CD4-positive, alpha-beta T cell treated with Interferon alpha-2 for 1 hour (primary cell): ENCODE measurements around the gene FGD1.
A peak's percentile ranks its signal among the peaks of the same experiment; 100 is the strongest.

ENCODE experiments used
- DNase-seq, 2 donors: peaks; one replicate each; pipeline ENCODE4 v3.0.0-alpha.2; 2020 to 2022

FGD1 gene

DNA sequence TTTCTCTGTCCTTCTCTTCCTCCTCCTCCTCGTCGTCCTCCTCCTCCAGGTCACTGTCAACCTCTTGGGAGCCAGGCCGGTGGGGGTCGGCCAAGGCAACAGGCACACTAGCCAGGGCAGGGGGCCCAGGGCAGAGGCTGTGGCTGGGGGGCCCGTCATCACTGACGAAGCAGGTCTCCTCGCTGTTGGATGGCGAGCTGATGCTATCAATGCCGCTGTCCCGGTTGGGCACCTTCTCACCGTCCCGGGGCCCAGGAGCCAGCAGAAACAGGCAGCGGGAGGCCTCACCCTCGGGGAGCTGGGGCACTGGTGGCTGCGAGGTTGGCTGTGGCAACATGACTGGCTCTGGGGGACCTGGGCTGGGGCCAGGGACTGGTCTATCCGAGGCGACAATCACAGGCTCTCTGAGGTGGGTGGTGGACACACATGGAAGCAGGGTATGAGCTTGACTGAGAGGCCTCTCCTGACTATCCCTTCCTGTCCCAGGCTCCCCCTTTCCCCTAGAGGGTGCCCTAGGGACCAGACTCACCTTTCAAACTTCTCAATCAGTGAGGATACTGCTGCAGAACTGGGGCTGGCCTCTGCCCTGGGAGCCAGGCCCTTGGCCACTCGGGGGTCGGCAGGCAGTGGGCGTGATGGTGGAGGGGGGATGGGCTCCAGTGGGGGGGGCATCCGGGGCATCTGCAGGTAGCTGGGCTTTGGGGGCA, 25.8 kb downstream of the FGD1 start:
- no peak for DNase-seq

DNA sequence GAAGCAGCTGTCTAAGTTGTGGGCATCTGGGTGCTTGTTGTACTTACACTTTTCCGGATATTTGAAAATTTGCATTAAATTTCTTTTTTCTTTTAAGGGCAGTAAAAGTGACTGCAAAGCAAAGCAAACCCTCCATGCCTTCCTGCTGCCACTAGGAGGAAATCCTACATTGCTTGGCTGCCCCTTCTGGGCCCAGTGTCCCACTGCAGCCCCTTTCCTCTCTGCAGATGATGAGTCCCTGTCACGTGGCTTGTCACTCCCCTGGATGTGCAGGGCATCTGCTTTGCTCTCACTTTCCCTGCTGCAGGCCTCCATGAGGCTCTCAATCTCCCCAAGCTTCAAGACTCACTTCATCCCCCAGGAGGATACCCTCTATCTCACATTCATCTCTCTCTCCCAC, 43.1 kb downstream of the FGD1 start:
- DNase-seq = no peak

DNA sequence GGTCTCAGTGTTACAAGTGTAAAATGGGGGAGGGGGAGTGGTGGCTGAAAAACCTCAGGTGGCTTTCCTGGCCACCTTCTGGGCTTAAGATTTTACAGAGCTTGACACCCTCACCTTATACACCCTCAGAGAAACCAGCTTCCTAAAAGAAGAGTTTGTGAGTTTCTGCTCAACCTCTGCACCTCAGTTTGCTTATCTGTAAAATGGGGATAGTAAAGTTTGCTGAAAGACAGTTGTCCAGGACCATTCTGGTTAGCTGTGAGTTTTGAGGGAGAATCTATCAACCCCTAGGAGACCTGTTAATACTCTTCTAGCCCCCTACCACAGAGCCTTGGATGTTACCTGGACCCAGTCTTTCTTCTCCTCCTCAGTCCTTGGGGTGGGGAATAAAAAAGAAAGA, 46.1 kb downstream of the FGD1 start:
- no peak for DNase-seq

DNA sequence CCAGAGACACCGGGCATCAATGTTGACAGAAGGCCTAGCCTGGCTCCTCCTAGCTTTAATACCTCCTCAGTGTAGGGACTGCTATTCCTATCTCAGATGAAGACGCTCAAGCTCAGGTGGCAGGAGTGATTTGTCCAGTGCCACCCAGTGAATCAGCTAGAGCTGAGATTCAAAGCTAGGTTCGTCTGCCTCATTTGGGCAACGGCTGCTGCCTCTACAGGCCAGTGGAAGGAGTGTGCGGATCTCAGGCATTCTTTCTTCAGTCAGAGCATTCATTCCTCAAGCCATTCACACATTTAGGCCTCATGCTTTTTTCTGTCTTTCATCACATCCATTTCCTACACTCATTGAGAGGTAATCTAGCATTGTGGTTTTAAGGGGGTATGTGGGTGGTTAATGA, 48.6 kb downstream of the FGD1 start:
- no peak for DNase-seq

DNA sequence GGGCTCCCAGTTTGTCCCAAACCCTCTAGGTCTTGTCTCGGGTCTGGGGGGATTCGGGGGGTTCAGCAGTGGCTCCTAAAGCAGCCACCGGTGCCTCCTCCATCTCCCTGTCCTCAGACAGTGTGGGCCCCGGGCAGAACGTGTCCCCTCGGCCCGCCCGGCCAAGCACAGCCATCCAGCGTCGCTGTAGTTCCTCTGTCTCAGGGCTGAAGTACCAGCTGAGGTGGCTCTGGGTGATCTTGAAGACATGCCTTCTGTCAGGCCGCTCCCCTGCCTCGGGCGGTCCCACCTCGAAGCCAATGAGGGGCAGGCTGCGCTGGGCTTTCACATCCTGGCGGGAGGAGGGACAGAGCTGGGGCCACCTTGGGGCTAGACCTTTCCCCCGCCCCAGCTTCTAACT, 50.0 kb downstream of the FGD1 start:
- no peak for DNase-seq

DNA sequence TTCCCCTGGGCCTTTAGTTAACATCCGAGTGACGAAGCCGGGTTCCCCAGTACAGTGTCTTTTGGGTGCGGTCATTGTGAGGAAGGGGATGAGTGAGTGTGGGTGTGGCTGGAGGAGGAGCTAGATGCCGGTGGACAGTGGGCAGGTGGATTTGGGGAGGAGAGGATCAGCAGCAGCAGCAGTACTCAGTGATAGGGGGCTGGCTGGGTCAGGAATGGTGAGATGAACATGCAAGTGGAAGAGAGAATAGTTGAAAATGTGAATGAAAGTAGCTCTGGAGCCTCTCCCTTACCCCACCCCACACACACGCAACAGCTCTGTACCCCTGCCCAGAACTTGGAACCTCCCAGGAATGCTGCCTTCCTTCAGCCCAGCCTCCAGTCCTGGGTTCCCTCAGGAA, 51.3 kb downstream of the FGD1 start:
- DNase-seq = no peak

DNA sequence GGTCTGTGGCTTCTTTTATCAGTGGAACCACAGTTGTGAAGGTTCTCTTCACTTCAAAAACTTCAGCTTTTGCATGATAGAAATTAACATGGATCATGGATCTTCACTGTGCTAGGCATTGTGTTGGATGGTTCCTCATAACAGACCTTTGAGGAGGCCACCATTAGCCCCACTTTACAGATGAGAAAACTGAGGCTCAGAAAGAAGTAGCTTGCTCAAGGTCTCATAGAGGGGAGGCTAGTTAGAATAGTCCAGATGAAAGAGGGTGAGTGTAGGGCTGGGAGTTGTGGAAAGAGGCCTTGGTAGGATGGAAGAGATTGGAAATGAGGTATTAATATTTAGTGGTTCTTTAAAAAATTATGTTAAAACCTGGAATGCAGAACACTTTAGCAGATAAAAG, 53.2 kb downstream of the FGD1 start:
- no peak for DNase-seq

DNA sequence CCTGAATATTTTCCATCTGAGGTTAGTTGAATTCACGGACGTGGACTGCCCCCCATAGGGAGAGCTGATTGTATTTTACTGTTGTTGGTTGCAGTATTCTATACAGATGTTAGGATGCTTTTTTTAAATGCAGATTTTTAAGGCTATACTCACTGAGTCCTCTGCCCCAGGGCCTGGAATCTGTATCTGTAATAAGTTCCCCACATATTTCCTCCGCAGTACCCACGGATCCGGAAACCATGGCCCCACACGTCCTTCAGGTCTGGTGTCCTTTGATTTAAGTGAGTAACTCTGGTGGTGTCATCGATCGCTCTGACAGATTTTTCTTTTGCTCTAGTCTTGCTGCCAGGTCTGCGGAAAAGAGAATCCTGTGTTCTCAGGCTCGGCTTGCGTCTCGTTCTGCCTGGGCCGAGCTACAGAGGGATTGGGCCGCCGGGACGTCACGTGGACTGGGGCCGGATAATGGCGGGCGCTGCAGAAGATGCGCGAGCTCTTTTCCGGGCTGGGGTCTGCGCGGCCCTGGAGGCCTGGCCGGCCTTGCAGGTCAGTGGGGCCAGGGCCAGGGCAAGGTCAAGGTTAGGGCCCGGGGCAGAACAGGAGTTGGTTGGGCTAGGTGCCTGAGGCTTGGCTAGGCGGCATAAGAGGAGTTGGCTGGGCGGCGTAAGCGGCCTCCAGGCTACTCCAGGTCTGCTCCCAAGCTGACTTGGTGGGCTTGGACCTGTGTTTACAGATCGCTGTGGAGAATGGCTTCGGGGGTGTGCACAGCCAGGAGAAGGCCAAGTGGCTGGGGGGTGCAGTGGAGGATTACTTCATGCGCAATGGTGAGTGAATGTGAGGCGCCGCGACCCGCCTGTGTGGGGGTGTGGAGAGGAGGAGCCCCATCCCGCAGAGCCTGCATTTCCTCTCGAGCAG, 55.8 kb downstream of the FGD1 start, which contains the start of gene TSR2:
Gene TSR2 (plus strand): TSS at position 445 of the 912 bp plus-strand sequence. CDS start 18 bp downstream, at position 463.
- DNase-seq = peak; percentile 74 to 85

DNA sequence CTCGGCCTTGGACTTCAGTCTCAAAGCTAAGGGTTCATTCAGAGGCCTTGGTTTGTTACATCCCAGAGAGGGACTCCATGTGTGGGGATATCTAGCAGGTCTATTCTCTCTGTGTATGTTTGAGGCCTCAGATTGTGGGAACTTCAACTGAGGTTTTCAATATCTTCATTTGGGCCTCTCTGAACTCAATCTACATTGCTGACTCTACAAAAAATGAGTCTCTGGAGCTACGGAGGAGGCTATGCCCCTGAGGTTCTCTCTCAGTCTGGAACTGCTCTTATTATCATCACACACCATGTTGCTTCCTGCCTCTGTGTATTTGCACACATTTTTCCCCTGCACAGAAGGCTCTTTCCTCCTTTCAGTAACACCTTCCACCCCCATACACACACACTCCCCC, 60.9 kb downstream of the FGD1 start:
- DNase-seq = no peak

DNA sequence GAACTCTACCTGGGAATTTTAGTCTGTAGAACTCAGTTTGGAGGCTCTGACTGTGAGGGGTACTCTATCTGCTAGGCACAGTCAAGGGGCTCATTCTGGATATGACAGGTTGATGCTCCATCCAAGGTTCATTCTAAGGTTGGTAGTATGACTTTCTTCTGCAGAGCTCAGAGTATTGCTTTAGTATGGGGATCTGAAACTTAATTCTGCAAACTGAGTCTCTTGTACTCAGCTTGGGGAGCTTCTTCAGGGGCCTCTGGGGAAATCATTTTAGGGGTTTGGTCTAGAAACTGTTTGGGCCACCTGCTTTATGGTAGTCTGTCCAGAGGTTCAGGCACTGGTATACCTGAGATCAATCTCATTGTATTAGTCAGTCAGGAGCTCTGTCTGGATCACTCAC, 65.5 kb downstream of the FGD1 start:
- no peak for DNase-seq

DNA sequence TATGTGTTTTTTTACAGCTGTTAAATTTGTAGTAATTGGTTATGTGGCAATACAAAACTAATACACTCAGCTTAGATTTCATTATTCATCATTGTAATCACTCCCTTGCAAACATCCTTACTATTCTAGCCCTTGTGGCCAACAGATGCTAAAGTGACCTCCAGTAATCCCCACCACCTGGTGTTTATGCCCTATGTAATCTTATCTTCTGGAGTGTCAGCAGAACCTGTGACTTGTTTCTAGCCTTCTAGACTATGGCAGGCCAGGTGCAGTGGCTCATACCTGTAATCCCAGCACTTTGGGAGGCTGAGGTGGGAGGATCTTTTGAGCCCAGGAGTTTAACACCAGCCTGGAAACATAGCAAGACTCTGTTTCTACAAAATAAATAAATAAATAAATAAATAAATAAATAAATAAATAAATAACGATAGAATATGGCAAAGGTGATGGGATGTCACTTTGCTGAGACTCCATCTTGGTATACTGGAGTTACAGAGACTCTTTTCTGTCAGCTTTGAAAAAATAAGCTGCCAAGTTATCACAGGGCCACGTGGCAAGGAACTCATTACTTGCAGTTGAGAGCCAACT, 68.1 kb downstream of the FGD1 start:
- no peak for DNase-seq

DNA sequence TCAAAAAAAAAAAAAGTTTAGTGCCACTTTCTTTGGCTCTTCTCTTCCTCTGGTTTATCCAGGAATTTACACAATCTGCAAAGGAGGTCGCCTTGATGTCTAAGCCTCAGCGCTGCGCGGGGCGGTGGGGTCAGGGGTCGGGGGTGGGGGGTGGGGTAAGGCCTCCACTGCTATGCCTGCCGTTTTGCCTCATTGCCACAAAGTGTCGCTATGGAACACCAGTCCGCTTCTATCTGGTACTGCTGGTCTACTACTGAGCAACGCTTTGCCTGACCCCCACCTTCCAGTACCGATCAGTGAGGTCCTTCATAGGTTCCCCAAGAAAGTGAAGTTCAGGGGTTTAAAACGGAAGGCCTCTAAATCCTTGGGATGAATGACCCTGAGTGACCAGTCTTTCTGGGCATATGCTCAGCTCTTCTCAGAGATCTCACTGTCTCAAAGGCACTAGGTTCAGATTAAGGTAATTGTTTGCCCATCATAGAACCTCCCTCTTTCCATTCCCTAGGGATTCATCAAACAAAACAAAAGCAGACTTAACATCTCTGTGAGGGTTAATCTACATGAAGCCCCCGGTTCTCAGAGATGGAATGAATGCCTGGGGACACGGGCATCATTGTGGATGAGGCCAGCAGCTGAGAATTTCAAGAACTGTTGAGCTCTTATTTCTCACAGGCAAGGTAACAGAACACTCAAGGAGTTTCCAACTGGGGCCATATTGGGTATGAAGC, 72.7 kb downstream of the FGD1 start:
- DNase-seq = no peak

DNA sequence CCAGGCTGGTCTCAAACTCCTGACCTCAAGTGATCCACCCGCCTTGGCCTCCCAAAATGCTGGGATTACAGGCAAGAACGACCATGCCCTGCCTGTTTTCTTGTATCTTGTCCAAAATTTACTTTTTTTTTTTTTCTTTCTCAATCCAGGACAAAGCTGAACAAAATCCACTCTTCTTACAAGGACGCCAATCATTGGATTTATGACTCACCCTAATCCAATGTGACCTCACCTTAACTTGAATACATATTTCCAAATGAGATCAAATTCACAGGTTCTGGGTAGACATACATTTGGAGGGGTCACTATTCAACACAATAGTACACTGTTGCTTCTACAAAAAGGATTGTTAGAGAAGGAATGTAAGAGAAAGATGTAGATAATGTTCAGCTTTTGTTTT, 73.9 kb downstream of the FGD1 start:
- DNase-seq = no peak

DNA sequence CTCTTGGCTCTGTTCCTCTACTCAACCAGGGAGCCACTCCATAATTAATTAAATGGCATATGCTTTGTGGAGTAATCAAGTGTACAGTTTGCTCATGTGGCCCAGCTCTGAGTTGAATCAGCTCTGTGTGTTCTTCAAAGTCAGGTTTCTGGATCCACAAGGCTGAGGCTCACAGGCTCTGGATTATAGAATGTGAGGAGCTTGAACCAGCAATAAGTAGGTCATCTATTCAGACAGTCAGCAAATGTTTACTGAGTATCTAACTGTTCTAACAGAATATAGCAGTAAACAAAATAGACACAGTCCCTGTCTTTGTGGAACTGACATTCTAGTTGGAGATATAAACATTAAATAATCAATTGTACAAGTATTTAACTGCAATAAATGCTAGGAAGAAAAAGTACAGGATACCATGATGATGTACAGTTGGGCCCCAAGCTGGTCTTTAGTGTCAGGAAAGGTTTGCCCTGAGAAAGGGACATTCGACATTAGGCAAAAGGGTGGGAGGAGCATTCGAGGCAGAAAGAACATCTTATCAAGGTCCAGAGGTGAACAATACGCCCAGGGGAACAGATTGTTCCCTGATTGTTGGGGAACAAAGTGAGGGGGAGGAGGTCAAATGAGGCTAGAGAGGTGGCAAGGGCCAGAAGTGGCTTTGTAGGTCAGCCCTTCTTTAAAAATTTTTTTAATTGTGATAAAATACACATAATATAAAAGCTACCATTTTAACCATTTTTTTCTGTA, 76.3 kb downstream of the FGD1 start:
- no peak for DNase-seq

DNA sequence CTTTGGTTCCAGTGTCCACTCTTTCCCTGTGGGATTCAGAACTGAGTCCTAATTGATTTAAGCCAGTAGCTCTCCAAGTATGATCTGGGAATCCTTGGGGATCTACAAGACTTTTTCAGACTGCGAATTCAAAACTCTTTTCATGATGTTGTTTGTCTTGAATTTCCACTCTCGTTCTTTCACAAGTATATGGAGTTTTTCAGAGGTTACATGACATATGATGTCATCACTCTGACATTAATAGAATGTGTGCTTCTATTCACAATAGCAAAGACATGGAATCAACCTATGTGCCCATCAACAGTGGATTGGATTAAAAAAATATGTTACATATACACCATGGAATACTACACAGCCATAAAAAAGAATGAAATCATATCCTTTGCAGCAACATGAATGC, 79.1 kb downstream of the FGD1 start:
- no peak for DNase-seq

DNA sequence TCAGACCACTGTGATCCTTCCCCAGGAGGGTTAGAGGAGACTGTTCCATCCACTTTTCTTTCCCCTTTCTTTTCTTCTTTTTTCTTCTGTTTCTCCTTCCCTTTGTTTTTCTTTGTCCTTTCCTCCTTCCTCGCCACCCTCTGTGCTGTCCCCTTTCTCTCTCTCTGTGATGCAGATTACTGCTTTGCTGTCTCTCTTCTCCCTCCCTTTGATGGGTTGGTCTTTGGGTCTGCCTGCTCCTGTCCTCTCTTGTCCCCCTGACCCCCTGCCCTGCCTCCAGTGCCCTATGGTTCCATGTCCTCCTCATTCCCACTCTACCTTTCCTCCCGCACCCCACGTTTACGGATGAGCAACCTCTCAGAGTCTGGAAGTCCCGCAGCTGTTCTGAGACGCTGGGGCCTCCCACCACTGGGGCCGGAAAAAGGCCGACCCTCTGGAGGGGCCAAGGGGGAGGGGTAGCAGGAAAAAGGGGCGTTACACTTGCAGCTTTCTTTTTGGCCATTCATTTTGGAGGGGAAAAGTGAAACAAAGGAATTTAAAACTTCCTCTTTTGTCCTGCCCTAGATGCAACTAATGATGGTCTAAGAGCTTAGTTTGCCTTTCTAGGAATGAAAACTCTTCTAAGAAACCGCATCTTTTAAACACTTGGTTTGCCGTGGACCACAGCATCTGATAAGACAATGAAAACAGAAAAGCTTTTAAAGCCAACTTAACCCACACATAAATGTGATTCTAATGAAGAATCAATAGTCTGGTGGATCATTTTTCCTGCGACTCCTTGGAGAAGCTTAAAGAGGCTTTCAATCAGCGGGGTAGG, 80.3 kb downstream of the FGD1 start:
- DNase-seq = no peak

DNA sequence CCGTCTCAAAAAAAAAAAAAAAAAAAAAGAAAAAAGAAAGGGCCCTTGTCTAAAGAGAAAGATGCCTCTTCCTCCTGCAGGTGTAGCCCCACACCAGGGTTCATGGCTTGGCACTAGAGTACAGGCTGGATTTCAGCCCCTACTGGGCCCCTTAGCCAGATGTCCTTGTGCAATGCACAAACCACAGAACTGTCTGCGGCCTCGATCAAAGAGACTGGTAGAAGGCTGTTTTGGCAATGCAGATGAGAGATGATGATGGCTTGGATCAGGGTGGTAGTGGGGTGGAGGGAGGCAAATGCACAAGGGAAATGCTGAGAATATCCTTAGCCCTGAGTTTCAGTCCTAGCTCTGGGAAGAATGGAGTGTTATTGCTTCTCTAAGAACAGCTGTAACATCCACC, 82.3 kb downstream of the FGD1 start:
- DNase-seq = no peak

DNA sequence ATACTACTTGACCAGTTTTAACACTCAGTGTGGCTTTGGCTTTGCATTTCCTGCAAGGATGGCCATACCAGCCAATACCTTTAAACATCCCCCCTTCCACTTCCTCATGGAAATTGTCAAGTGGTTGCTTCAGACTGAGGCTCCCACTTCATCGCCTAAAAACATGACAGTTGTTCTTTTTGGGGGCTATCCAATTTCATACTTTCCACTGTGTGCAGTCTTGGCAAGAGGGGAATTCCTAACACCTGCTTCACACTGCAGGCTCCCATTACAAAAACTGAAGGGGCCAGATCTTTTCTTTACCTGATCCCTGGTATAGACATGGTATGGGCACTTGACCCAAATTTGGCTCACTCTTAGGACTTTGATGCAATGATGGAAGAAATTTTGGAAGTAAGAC, 84.3 kb downstream of the FGD1 start:
- no peak for DNase-seq

DNA sequence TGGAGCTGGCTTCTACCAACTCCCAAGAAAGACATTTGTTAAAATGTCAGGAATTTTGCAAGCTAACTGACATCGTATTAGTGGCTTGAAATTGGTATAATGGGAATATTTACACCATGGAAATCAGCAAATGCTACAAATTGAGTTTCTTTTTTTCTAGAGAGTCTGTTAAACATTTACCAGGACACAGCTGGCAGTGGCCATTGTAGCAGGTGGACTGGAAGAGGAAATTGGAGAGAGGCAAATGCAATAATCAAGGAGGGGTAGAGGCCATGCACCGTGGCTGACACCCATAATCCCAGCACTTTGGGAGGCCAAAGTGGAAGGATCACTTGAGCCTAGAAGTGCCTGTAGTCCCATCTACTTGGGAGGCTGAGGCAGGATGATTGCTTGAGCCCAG, 88.8 kb downstream of the FGD1 start:
- DNase-seq = no peak

DNA sequence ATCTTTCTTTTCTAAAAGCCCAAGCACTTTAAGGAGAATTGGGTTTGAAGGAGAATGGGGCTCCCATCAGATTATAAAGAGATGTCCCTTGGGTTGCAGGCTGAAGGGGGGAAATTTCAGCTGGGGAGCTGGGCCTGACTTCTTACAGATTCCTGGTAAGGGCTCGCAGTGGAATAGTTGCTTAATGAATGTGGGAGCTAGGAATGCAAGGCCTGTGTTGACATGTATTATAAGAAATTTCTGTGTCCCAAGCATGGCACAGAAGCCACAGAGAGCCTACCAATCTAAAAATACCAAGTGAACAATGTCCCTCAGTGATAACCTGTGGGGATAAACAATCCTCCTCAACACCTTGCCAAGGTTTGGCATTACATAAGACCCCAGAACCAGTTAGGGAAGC, 98.9 kb downstream of the FGD1 start:
- no peak for DNase-seq
